GM12891 (cell line): Measurements from ENCODE around the gene MSH6.
A peak's percentile ranks its signal among the peaks of the same experiment; 100 is the strongest.

Experiments used
- POLR2A ChIP-seq: IDR thresholded peaks from 2 replicates; pipeline ENCODE4 v1.6.1; 2011; ENCODE audit warnings: low read depth, low read length, control low read depth
- POLR2AphosphoS5 ChIP-seq: IDR thresholded peaks from 2 replicates; pipeline ENCODE4 v1.6.1; 2011; ENCODE audit warnings: low read depth, low read length, control low read depth
- TAF1 ChIP-seq: IDR thresholded peaks from 2 replicates; pipeline ENCODE4 v1.6.1; 2011; ENCODE audit warnings: low read depth, low read length, control low read depth

GRCh38 chr2:47782671-47783485 is at the start of gene MSH6:
- TF ChIP-seq POLR2A (peak; percentile 69; the same call in 1 of the 2 replicates), TAF1 (peak; percentile 74), POLR2AphosphoS5 (0 out of 2 replicates have a peak, but pooled peaks have one; percentile 62)
